SK-N-MC (cell line): Measurements from ENCODE around the gene GTF3A.

Experiments
- DNase-seq: peaks from one replicate; pipeline ENCODE4 v3.0.0-alpha.2; 2011; ENCODE audit warnings: low read depth, low spot score
- H3K27ac ChIP-seq: fragments of 200-600 bp; sonication (generic); 2 replicates; pipeline ENCODE4 v1.5.1; 2016; ENCODE audit warnings: mixed run types
- H3K36me3 ChIP-seq: fragments of 200-600 bp; sonication (generic); 2 replicates; pipeline ENCODE4 v1.6.1; 2017; ENCODE audit warnings: antibody characterized with exemption, low read length, mixed read lengths; ENCODE audit not compliant: insufficient read depth
- H3K4me3 ChIP-seq: fragments of 200-600 bp; sonication (generic); 2 replicates; pipeline ENCODE4 v1.5.1; 2016
- H3K9ac ChIP-seq: fragments of 200-600 bp; sonication (generic); 2 replicates; pipeline ENCODE4 v1.8.0; 2017; ENCODE audit warnings: mixed run types, mixed read lengths; ENCODE audit not compliant: insufficient read length
- H3K9me3 ChIP-seq: fragments of 200-600 bp; sonication (generic); 2 replicates; pipeline ENCODE4 v1.6.1; 2017; ENCODE audit warnings: low read depth, mild to moderate bottlenecking, antibody characterized with exemption, low read length, moderate library complexity, mixed read lengths
- EZH2 ChIP-seq: fragments of 200-600 bp; sonication (generic); IDR thresholded peaks from one replicate; pipeline ENCODE4 v1.6.1; 2017; ENCODE audit warnings: antibody characterized with exemption
- FOXP2 ChIP-seq: optimal IDR thresholded peaks from 2 replicates; pipeline ENCODE3; 2011; ENCODE audit warnings: mild to moderate bottlenecking, moderate library complexity; ENCODE audit not compliant: insufficient read depth; ENCODE audit errors: extremely low read length, control extremely low read depth
- POLR2AphosphoS5 ChIP-seq: IDR thresholded peaks from 2 replicates; pipeline ENCODE4 v1.6.1; 2012; ENCODE audit warnings: mild to moderate bottlenecking, low read depth, low read length, borderline replicate concordance

The GTF3A gene

GRCh38 chr13:27472441-27472840, 48.0 kb downstream of the GTF3A start:
- TF ChIP-seq POLR2AphosphoS5 (no peak), EZH2 (no peak), FOXP2 (no peak)
- H3K27ac ChIP-seq = no peak overlapping the region
- no peak overlapping the region for H3K9ac ChIP-seq
- H3K36me3 ChIP-seq = no peaks in the 10 kb centered on the region
- no peak for DNase-seq
- H3K4me3 ChIP-seq = no peak overlapping the region
- no peaks in the 10 kb centered on the region for H3K9me3 ChIP-seq

DNA sequence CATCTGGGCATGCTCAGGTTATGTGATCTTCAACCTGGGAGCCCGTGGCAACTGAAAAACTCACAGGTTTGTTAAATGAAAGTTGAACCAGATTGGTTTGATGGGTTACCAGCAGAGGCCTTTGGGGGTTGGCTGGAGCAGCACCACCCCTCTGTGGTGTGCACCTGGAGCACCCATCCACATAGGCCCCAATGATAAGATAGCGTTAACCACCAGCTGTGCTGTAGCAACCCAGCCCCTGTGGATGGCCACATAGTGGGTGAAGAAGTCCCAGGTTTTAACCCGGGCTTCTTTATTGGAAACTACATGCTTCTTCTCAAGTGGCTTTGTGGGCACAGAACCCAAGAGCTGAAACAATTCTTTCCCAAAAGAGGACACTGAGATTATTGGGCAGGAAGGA, 48.5 kb downstream of the GTF3A start:
- H3K9me3 ChIP-seq = no peaks in the 10 kb centered on the region
- H3K36me3 ChIP-seq = no peaks in the 10 kb centered on the region
- H3K4me3 ChIP-seq = no peak overlapping the region
- H3K27ac ChIP-seq = no peak overlapping the region
- DNase-seq = no peak
- no peak overlapping the region for H3K9ac ChIP-seq
- no peak for TF ChIP-seq FOXP2
- no peak for TF ChIP-seq POLR2AphosphoS5
- no peak for TF ChIP-seq EZH2

GRCh38 chr13:27474751-27475268, 50.4 kb downstream of the GTF3A start:
- DNase-seq = no peak
- H3K36me3 ChIP-seq = no peaks in the 10 kb centered on the region
- no peak overlapping the region for H3K9ac ChIP-seq
- TF ChIP-seq POLR2AphosphoS5 = no peak
- no peak for TF ChIP-seq EZH2
- no peak for TF ChIP-seq FOXP2
- no peak overlapping the region for H3K27ac ChIP-seq
- H3K4me3 ChIP-seq = no peak overlapping the region
- no peaks in the 10 kb centered on the region for H3K9me3 ChIP-seq

GRCh38 chr13:27476943-27477703, 52.7 kb downstream of the GTF3A start:
- Histone ChIP-seq H3K9me3 (no peaks in the 10 kb centered on the region), H3K4me3 (no peak overlapping the region), H3K9ac (no peak overlapping the region), H3K27ac (no peak overlapping the region), H3K36me3 (no peaks in the 10 kb centered on the region)
- TF ChIP-seq FOXP2 (no peak), EZH2 (no peak), POLR2AphosphoS5 (no peak)
- no peak for DNase-seq

GRCh38 chr13:27481766-27482165, 57.3 kb downstream of the GTF3A start:
- DNase-seq = peak; percentile 3
- H3K4me3 ChIP-seq = no peak overlapping the region
- no peak overlapping the region for H3K9ac ChIP-seq
- H3K9me3 ChIP-seq = no peaks in the 10 kb centered on the region
- no peaks in the 10 kb centered on the region for H3K36me3 ChIP-seq
- no peak for TF ChIP-seq POLR2AphosphoS5
- TF ChIP-seq EZH2 = no peak
- no peak for TF ChIP-seq FOXP2
- H3K27ac ChIP-seq = no peak overlapping the region

GRCh38 chr13:27482983-27483382, 58.6 kb downstream of the GTF3A start:
- H3K4me3 ChIP-seq = no peak overlapping the region
- no peak overlapping the region for H3K27ac ChIP-seq
- TF ChIP-seq POLR2AphosphoS5 (no peak), EZH2 (no peak)

DNA sequence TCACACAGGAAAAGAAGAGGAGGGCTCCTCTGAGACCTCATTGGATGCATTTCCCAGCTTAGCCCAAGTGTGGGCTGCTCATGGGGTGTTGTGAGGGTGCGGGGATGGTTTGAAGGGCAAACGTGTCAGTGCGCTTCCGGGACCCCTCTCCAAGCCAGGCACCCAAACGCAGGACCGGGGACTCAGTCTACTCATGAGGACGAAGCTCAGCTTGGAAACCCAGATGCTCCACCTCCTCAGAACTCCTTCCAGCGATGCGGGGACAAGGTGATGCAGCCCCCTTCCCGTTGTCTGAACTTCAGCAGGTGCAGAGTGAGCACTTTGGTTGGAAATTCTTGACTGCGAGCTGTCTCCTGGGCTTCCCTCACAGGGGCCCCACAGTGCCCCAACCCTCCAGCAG, 59.0 kb downstream of the GTF3A start:
- no peak for DNase-seq
- Histone ChIP-seq H3K9me3 (no peaks in the 10 kb centered on the region), H3K36me3 (no peaks in the 10 kb centered on the region), H3K27ac (no peak overlapping the region), H3K4me3 (no peak overlapping the region), H3K9ac (no peak overlapping the region)
- TF ChIP-seq FOXP2 (no peak), EZH2 (no peak), POLR2AphosphoS5 (no peak)

More at GRCh38 chr13:27482983-27483382, 58.6 kb downstream of the GTF3A start:
- Histone ChIP-seq H3K36me3 (no peaks in the 10 kb centered on the region), H3K9ac (no peak overlapping the region), H3K9me3 (no peaks in the 10 kb centered on the region)
- no peak for DNase-seq
